H9 (cell line): Measurements from ENCODE around the gene UTP3. TPM values are rescaled to one million over a fixed set of nuclear protein-coding genes. Genes with fewer than 3 reads are reported as not detected.

Experiments used
- DNase-seq: peaks from one replicate; pipeline ENCODE4 v3.0.0-alpha.2; 2017
- H2AFZ ChIP-seq: one replicate; pipeline ENCODE4 v1.6.1; 2013; ENCODE audit warnings: mild to moderate bottlenecking, low read length, control low read depth, moderate library complexity
- H2AK5ac ChIP-seq: 2 replicates; pipeline ENCODE4 v1.6.1; 2013; ENCODE audit warnings: low read length, control low read depth, mixed read lengths; ENCODE audit not compliant: insufficient read length
- H2BK120ac ChIP-seq: one replicate; pipeline ENCODE4 v1.6.1; 2013; ENCODE audit warnings: low read depth, mild to moderate bottlenecking, low read length, control low read depth, inconsistent platforms; ENCODE audit not compliant: poor library complexity, severe bottlenecking
- H2BK12ac ChIP-seq: 2 replicates; pipeline ENCODE4 v1.6.1; 2013; ENCODE audit warnings: low read length, control low read depth, mixed read lengths, low read depth; ENCODE audit not compliant: insufficient read length
- H2BK15ac ChIP-seq: 2 replicates; pipeline ENCODE4 v1.6.1; 2013; ENCODE audit warnings: low read depth, low read length, control low read depth
- H2BK20ac ChIP-seq: one replicate; pipeline ENCODE4 v1.6.1; 2013; ENCODE audit warnings: low read depth, mild to moderate bottlenecking, low read length, control low read depth, inconsistent platforms; ENCODE audit not compliant: poor library complexity, severe bottlenecking
- H2BK5ac ChIP-seq: 2 replicates; pipeline ENCODE4 v1.6.1; 2013; ENCODE audit warnings: low read length, control low read depth, mixed read lengths; ENCODE audit not compliant: insufficient read length
- H3K14ac ChIP-seq: 2 replicates; pipeline ENCODE4 v1.6.1; 2013; ENCODE audit warnings: low read length, control low read depth; ENCODE audit not compliant: insufficient read depth
- H3K18ac ChIP-seq: 2 replicates; pipeline ENCODE4 v1.6.1; 2013; ENCODE audit warnings: low read depth, mild to moderate bottlenecking, mixed read lengths, low read length, control low read depth; ENCODE audit not compliant: insufficient read length
- H3K23ac ChIP-seq: 2 replicates; pipeline ENCODE4 v1.6.1; 2013; ENCODE audit warnings: low read length, control low read depth, mixed read lengths, low read depth; ENCODE audit not compliant: insufficient read length
- H3K23me2 ChIP-seq: 2 replicates; pipeline ENCODE4 v1.6.1; 2013; ENCODE audit warnings: low read depth, mild to moderate bottlenecking, mixed read lengths, low read length, control low read depth; ENCODE audit not compliant: insufficient read length, poor library complexity, severe bottlenecking
- H3K27ac ChIP-seq: 2 replicates; pipeline ENCODE4 v1.5.1; 2013; ENCODE audit warnings: low read length, control low read depth, mixed read lengths, low read depth; ENCODE audit not compliant: insufficient read length
- H3K27me3 ChIP-seq: 2 replicates; pipeline ENCODE4 v1.6.1; 2013; ENCODE audit warnings: low read length, control low read depth, inconsistent platforms; ENCODE audit not compliant: insufficient read depth
- H3K4ac ChIP-seq: 2 replicates; pipeline ENCODE4 v1.6.1; 2013; ENCODE audit warnings: low read depth, mild to moderate bottlenecking, control low read depth, inconsistent platforms, low read length, moderate library complexity
- H3K4me1 ChIP-seq: 2 replicates; pipeline ENCODE4 v1.6.1; 2013; ENCODE audit warnings: low read length, control low read depth, inconsistent platforms; ENCODE audit not compliant: insufficient read depth
- H3K4me2 ChIP-seq: 2 replicates; pipeline ENCODE4 v1.6.1; 2013; ENCODE audit warnings: low read length, control low read depth, mixed read lengths; ENCODE audit not compliant: insufficient read length, insufficient read depth
- H3K56ac ChIP-seq: 2 replicates; pipeline ENCODE4 v1.6.1; 2013; ENCODE audit warnings: low read depth, mild to moderate bottlenecking, mixed read lengths, low read length, control low read depth; ENCODE audit not compliant: insufficient read length
- H3K79me1 ChIP-seq: 2 replicates; pipeline ENCODE4 v1.6.1; 2013; ENCODE audit warnings: low read depth, mild to moderate bottlenecking, moderate library complexity, low read length, control low read depth, inconsistent platforms; ENCODE audit not compliant: insufficient read depth, poor library complexity, severe bottlenecking
- H3K79me2 ChIP-seq: 2 replicates; pipeline ENCODE4 v1.6.1; 2013; ENCODE audit warnings: low read length, control low read depth, inconsistent platforms; ENCODE audit not compliant: insufficient read depth
- H3K9ac ChIP-seq: 2 replicates; pipeline ENCODE4 v1.6.1; 2013; ENCODE audit warnings: low read length, control low read depth, mixed read lengths; ENCODE audit not compliant: insufficient read length; ENCODE audit errors: extremely low read depth
- H3K9me3 ChIP-seq: one replicate; pipeline ENCODE4 v1.6.1; 2013; ENCODE audit warnings: low read depth, low read length, inconsistent platforms; ENCODE audit not compliant: control insufficient read depth
- H3T11ph ChIP-seq: one replicate; pipeline ENCODE4 v1.6.1; 2013; ENCODE audit warnings: mild to moderate bottlenecking, low read length, control low read depth, inconsistent platforms
- H4K20me1 ChIP-seq: one replicate; pipeline ENCODE4 v1.6.1; 2013; ENCODE audit not compliant: control insufficient read depth, insufficient read length, insufficient read depth
- H4K5ac ChIP-seq: 2 replicates; pipeline ENCODE4 v1.6.1; 2013; ENCODE audit warnings: low read depth, mild to moderate bottlenecking, mixed read lengths, low read length, control low read depth; ENCODE audit not compliant: insufficient read length
- H4K8ac ChIP-seq: replicated peaks from 2 replicates; pipeline ENCODE4 v1.6.1; 2013; ENCODE audit warnings: low read length, control low read depth, mixed read lengths, low read depth; ENCODE audit not compliant: insufficient read length
- H4K91ac ChIP-seq: 2 replicates; pipeline ENCODE4 v1.6.1; 2013; ENCODE audit warnings: low read depth, mild to moderate bottlenecking, moderate library complexity, mixed read lengths, low read length, control low read depth; ENCODE audit not compliant: insufficient read length
- H3K27ac Mint-ChIP-seq, 3 experiments: 2 replicates in 2 of 3; 3 replicates in 1 of 3; pipeline ENCODE4 v1.8.0; 2020 to 2021; ENCODE audit warnings: mixed read lengths in 3 of 3, mild to moderate bottlenecking in 1 of 3, moderate library complexity in 1 of 3
- H3K27me3 Mint-ChIP-seq: 2 replicates; pipeline ENCODE4 v1.8.0; 2021; ENCODE audit warnings: low read depth, mild to moderate bottlenecking, moderate library complexity, mixed read lengths
- H3K36me3 Mint-ChIP-seq, 3 experiments: 2 replicates in 2 of 3; 3 replicates in 1 of 3; pipeline ENCODE4 v1.8.0; 2020 to 2021; ENCODE audit warnings: low read depth in 3 of 3, mixed read lengths in 3 of 3; ENCODE audit not compliant: insufficient read depth in 1 of 3
- H3K4me1 Mint-ChIP-seq, 2 experiments: 2 replicates each; pipeline ENCODE4 v1.8.0; 2020; ENCODE audit warnings: mixed read lengths in 2 of 2
- H3K4me3 Mint-ChIP-seq, 2 experiments: 2 replicates in 1 of 2; 3 replicates in 1 of 2; pipeline ENCODE4 v1.8.0; 2020 to 2021; ENCODE audit warnings: mild to moderate bottlenecking in 2 of 2, mixed read lengths in 2 of 2, moderate library complexity in 1 of 2
- H3K9me3 Mint-ChIP-seq, 2 experiments: 2 replicates in 1 of 2; 3 replicates in 1 of 2; pipeline ENCODE4 v1.8.0; 2020; ENCODE audit warnings: mild to moderate bottlenecking in 2 of 2, mixed read lengths in 2 of 2, moderate library complexity in 1 of 2
- WGBS: extraction: QIAGEN DNeasy Blood & Tissue Kit; methylation state at CpG from one replicate; pipeline ENCODE4 v1.1.7; 2013; ENCODE audit warnings: missing lambda C conversion rate, low lambda C conversion rate, mixed read lengths; ENCODE audit not compliant: insufficient read length; ENCODE audit errors: extremely low coverage; 5-methylcytosine and 5-hydroxymethylcytosine counted together
- total RNA-seq: library from RNA; stranded (reverse); gene quantifications from 2 replicates; pipeline ENCODE4 v1.2.1, GENCODE V29; 2021
- TF ChIP-seq, protein P1 (sequence below): fragments of 200-600 bp; sonication (generic); conservative IDR thresholded peaks from 3 replicates; pipeline ENCODE4 v1.8.0; 2021; ENCODE audit warnings: antibody characterized with exemption, mild to moderate bottlenecking

Gene UTP3
- total RNA-seq, 1 experiment from 2014 or later: 49.3 TPM

GRCh38 chr4:70667740-70668535 is 20.4 kb upstream of the UTP3 start:
- H3K9ac ChIP-seq: no peak overlapping the region
- H3K27me3 Mint-ChIP-seq: peaks cover 3% of the 10 kb centered on the region; the same call in 1 of the 2 replicates
- no peaks in the 10 kb centered on the region for H3K27me3 ChIP-seq
- no peak overlapping the region for H2BK120ac ChIP-seq
- H3K9me3 ChIP-seq: no peaks in the 10 kb centered on the region
- no peak overlapping the region for H2BK12ac ChIP-seq
- no peak overlapping the region for H3K56ac ChIP-seq
- no peak overlapping the region for H3K4me2 ChIP-seq
- no peak overlapping the region for H2BK5ac ChIP-seq
- H2BK20ac ChIP-seq: no peak overlapping the region
- H3K27ac Mint-ChIP-seq: no peak overlapping the region
- H2AK5ac ChIP-seq: no peak overlapping the region
- H3K4ac ChIP-seq: no peak overlapping the region
- H3K18ac ChIP-seq: no peak overlapping the region
- H2BK15ac ChIP-seq: no peak overlapping the region
- H3K36me3 Mint-ChIP-seq: no peaks in the 10 kb centered on the region
- H3T11ph ChIP-seq: no peak overlapping the region
- H3K27ac ChIP-seq: no peak overlapping the region
- H3K4me1 Mint-ChIP-seq: no peaks in the 10 kb centered on the region
- no peaks in the 10 kb centered on the region for H3K79me2 ChIP-seq
- H3K23ac ChIP-seq: no peak overlapping the region
- no peak overlapping the region for H3K4me3 Mint-ChIP-seq
- H4K91ac ChIP-seq: no peak overlapping the region
- DNase-seq: no peak
- no peaks in the 10 kb centered on the region for H3K79me1 ChIP-seq
- H2AFZ ChIP-seq: no peak overlapping the region
- no peaks in the 10 kb centered on the region for H3K9me3 Mint-ChIP-seq
- H3K23me2 ChIP-seq: no peaks in the 10 kb centered on the region
- TF ChIP-seq, protein P1, sequence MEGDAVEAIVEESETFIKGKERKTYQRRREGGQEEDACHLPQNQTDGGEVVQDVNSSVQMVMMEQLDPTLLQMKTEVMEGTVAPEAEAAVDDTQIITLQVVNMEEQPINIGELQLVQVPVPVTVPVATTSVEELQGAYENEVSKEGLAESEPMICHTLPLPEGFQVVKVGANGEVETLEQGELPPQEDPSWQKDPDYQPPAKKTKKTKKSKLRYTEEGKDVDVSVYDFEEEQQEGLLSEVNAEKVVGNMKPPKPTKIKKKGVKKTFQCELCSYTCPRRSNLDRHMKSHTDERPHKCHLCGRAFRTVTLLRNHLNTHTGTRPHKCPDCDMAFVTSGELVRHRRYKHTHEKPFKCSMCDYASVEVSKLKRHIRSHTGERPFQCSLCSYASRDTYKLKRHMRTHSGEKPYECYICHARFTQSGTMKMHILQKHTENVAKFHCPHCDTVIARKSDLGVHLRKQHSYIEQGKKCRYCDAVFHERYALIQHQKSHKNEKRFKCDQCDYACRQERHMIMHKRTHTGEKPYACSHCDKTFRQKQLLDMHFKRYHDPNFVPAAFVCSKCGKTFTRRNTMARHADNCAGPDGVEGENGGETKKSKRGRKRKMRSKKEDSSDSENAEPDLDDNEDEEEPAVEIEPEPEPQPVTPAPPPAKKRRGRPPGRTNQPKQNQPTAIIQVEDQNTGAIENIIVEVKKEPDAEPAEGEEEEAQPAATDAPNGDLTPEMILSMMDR: no peak
- WGBS: no CpG with 5 or more reads among the region's 3 CpGs
- no peak overlapping the region for H4K8ac ChIP-seq
- H4K20me1 ChIP-seq: no peaks in the 10 kb centered on the region
- H4K5ac ChIP-seq: no peak overlapping the region
- H3K4me1 ChIP-seq: no peaks in the 10 kb centered on the region
- no peak overlapping the region for H3K14ac ChIP-seq
